ENCODE measurements around the gene TMEM272.

Gene TMEM272

DNA sequence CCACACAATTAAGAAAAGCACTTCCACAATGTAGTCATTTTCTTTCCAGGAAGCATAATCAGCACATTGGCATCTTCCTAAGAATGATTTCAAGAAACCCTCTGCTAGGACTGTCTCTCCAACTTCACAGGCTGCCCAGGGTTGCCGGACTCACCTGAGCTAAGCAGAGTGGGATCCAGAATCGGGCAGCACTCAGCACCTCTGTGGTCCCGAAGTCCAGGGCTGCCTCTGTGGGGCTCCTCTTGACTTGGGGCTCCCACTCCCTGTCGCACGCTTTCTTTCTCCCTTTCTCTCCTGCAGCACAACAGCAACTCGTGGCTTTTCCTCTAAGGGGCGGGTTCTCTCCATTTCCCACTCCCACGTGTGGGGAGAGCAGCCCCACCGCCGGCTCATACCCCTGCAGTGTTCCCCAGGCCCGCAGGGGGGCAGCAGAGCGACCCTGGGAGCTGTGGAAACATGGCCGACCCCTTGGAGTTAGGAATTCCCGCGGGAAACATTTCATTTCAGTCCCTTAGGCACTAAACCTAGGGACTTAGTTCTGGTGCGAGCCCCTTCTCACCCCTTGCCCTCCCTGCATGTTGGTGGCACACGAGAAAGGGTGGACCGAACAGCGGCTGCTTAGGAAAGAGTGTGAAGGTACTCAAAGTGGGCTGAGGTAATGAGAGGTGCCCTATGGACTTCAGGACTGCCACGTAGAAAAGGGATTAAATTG, at the start of gene TMEM272:
TMEM272 (minus strand) TSS at position 316 of the 712 bp plus-strand sequence. CDS start 6,647 bp downstream, outside the sequence.
- DNase-seq: peak; percentile 12

DNA sequence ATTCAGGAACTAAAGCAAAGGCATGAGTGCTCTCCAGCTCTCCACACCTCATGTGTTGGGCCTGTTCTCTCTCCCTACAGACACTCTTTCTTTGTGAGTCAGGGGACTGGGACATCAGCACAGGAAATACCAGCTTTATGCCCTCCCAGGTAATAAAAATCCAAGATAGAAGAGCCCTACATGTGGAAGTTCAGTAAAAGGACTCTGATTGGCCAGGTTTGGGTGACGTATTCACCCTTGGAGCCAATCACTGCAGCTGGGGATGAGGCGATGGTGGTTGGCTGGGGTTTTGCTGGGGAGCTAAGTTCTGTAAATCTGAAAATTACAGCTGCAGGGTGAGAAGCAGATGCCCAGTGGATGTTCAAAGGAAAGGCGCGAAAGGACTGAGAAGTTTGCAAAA, 49.3 kb upstream of the TMEM272 start:
- DNase-seq: no peak

- no peak for DNase-seq
Measured at GRCh38 chr13:51892657-51893056, 47.7 kb upstream of the TMEM272 start.

GRCh38 chr13:51887468-51887867, 42.5 kb upstream of the TMEM272 start:
- DNase-seq: no peak

- no peak for DNase-seq
Measured at GRCh38 chr13:51885651-51886050, 40.7 kb upstream of the TMEM272 start.

GRCh38 chr13:51883226-51883600, 38.2 kb upstream of the TMEM272 start:
- DNase-seq: no peak

DNA sequence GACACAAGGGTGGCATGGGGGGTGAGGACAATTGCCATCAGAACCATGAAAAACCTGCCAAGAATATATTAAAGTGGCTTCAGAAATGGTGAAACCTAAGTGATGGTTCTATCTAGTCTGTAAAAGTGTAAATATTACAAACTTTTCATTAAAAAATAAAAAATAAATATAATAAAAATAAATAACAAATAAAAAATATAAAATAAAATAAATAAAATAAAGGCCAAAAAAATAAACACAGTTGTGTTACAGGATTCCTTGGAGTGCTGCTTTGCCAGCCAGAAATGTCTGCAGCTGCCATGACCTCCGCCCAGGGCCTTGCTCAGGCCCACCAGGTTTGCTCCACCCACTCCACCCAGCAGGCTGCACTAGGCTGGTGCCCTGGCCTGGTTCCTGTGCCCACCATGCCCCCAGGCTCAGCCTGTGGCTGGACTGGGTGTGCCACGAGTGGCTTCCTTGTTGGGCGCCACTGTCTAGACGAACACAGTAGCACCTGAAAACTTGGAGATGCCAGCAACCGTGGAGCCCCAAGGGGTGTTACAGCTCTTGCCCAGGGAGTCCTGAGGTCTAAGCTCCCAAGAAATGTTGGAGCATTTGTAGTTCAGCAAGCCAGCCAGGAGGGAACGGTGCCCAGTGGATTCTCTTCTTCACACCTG, 37.7 kb upstream of the TMEM272 start:
- DNase-seq: no peak

DNA sequence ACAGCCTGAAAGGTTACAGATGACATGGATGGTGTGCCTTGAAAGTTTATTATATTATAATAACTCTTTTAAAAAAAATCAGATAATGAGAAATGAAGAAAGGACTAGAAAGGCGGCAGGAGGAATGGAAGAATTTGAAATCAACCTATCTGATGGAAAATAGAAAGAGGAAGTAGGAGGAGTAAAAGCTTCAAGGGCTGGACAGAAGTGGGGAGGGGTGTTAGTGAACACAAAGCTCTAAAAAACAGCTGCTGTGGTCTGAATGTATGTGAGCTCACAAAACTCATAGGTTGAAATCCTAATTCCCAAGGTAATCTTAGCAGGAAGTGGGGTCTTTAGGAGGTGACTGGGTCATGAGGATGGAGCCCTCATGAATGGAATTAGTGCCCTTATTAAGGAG, 36.3 kb upstream of the TMEM272 start:
- no peak for DNase-seq

- no peak for DNase-seq
Measured at GRCh38 chr13:51879133-51879532, 34.2 kb upstream of the TMEM272 start.

DNA sequence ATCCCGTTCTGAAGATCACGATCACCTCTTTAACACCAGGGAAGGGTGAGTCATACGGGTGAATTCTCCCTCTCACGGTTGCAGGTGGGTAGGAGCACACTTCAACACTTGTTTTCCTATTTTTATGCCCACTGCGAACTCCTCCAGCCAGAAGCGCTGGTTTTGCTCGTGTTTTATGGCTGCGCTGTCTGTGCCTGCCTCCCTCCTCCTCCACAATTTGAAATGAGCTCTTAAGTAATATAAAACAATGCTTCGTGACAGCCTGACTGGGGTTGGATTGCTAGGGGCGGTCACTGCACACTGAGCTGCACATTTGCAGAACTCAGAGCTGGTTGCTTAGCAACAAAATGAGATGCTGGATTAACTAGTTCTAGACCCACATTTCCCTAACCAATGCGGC, 29.7 kb upstream of the TMEM272 start:
- DNase-seq: no peak

GRCh38 chr13:51873837-51874236, 28.9 kb upstream of the TMEM272 start:
- DNase-seq: no peak

DNA sequence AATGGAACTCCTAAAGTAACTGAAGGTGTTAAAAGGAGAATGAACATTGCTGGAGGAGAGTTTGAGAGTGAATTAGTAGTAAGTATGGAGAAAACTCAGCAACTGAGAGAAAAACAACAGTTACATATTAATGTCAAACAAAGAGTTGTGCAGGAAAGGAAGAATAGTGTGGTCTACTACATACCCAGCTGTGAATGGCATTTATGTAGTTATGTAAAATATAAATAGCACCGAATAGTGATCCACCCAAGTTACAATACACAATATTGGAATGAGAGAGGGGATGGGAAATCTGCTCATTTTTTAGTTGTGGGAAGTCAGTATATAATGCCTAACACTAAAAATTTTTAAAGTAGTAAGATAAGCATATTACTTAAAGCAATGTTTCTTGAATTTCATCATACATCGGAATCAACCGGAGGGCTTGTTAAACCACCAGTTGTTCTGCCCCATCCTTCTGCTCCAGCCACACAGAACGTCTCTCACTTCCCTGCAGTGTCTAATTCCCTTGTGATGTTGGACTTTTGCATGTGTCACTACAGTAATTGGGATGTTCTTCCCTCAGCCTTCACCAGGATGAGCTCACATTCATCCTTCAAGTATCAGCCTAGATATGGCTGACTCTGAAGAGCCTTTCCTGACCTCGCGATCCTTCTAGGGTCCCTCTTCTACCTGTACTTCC, 28.3 kb upstream of the TMEM272 start:
- DNase-seq: no peak

GRCh38 chr13:51870616-51871015, 25.6 kb upstream of the TMEM272 start:
- no peak for DNase-seq

- DNase-seq: no peak
Measured at GRCh38 chr13:51869916-51870315, 24.9 kb upstream of the TMEM272 start.

DNA sequence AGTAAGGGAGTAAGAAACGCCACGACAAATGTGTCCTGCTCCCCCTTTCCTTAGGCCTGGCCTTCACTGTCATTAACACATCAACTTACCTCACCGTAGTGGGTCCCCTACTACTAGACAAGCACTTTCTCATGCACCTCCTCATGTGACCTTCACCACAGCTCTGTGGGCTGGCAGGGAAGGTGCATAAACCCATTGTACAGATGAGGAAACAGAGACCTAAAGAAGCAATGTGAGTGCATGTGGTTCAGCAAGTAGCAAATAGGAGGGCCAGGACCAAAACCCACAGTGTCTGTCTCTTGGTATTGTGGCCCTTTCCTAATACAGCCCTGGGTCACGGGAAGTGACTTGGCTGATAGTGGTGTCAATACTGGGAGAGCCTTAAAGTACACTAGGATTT, 22.1 kb upstream of the TMEM272 start:
- no peak for DNase-seq

- no peak for DNase-seq
Measured at GRCh38 chr13:51865838-51866237, 20.9 kb upstream of the TMEM272 start.

DNA sequence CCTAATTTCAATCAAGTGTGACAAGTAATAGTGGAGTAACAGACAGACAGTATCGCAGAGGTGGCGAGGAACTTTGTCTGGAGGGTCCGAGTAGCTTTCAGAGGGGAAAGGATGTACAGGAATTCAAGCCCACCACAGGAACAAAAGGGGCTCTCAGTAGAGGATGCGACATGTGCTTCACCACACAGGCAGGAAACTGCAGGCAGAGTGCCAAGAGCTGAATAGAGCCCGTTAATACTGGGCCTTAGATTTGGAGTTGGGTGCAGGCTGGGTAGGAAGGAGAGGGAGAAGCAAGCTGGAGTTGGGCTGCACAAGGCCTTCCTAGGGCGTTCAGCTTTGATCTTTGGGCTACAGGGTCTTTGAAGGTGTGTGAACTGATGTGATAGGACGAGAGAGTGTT, 18.0 kb upstream of the TMEM272 start:
- no peak for DNase-seq

DNA sequence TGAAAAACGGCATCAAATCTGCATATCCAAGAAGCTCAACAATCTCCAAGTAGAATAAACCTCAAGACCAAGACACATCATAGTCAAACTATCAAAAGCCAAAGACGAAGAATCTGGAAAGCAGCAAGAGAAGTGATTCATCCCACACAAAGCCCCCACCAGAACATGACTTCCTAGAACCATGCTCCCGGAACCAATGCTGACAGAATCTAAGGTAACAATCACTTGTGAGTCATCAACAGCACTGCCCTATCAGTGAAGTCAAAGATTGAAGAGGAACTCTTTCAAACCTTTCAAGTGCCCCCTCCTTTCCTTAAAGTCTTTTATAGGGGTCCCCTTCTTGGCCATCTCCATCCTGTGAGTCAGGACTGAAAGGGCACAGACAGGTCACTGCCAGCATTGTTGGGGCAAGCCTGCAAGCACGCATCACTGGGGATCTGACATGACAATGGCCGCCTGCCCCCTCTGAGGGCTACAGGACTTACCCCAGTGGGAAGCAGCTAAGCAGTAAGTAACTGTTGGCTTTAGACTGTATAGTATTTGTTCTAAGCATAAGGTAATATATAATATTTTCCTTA, 16.8 kb upstream of the TMEM272 start, which contains the start of gene CCDC70:
CCDC70 (plus strand) TSS at position 247 of the 578 bp plus-strand sequence. CDS start 3,443 bp downstream, outside the sequence.
- DNase-seq: no peak

GRCh38 chr13:51858433-51859247, 13.7 kb upstream of the TMEM272 start:
- no peak for DNase-seq

- no peak for DNase-seq
Measured at GRCh38 chr13:51856998-51857397, 12.0 kb upstream of the TMEM272 start.

GRCh38 chr13:51856027-51856736, 11.2 kb upstream of the TMEM272 start:
- no peak for DNase-seq

Measured in GOT3 (cell line).